GM12801 (cell line): ENCODE measurements around the gene MTMR10.

Experiments used
- TF ChIP-seq, protein P1 (sequence below): IDR thresholded peaks from one replicate; pipeline ENCODE4 v1.5.1; 2011; ENCODE audit warnings: control low read depth; ENCODE audit not compliant: insufficient read length; ENCODE audit errors: extremely low read depth

MTMR10 gene

GRCh38 chr15:30978328-30978727 lies 13.1 kb downstream of the MTMR10 start:
- TF ChIP-seq, protein P1, sequence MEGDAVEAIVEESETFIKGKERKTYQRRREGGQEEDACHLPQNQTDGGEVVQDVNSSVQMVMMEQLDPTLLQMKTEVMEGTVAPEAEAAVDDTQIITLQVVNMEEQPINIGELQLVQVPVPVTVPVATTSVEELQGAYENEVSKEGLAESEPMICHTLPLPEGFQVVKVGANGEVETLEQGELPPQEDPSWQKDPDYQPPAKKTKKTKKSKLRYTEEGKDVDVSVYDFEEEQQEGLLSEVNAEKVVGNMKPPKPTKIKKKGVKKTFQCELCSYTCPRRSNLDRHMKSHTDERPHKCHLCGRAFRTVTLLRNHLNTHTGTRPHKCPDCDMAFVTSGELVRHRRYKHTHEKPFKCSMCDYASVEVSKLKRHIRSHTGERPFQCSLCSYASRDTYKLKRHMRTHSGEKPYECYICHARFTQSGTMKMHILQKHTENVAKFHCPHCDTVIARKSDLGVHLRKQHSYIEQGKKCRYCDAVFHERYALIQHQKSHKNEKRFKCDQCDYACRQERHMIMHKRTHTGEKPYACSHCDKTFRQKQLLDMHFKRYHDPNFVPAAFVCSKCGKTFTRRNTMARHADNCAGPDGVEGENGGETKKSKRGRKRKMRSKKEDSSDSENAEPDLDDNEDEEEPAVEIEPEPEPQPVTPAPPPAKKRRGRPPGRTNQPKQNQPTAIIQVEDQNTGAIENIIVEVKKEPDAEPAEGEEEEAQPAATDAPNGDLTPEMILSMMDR: no peak

- TF ChIP-seq, protein P1: no peak
Measured at GRCh38 chr15:30974112-30974511, 17.3 kb downstream of the MTMR10 start.

GRCh38 chr15:30973379-30973778 lies 18.0 kb downstream of the MTMR10 start:
- TF ChIP-seq, protein P1: no peak

- TF ChIP-seq, protein P1: no peak
Measured at GRCh38 chr15:30969724-30970123, 21.7 kb downstream of the MTMR10 start.

DNA sequence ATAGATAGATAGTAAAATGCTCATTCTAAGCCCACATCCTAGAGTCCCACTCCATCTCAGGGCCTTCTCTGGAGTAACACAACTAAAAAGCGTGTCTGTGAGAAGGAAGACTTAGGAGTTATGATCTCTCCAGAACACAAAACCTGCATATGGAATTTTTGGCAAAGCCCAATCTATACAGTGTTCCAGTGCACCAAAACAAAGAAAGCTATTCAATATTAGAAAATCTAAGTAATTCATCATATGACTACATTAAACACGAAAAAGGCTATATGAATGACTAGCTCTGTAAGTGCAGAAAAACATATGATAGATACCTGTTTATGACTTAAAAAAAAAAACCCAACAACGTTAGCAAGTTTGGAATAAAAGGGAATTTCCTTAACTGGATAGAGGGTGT lies 27.7 kb downstream of the MTMR10 start:
- TF ChIP-seq, protein P1: no peak

DNA sequence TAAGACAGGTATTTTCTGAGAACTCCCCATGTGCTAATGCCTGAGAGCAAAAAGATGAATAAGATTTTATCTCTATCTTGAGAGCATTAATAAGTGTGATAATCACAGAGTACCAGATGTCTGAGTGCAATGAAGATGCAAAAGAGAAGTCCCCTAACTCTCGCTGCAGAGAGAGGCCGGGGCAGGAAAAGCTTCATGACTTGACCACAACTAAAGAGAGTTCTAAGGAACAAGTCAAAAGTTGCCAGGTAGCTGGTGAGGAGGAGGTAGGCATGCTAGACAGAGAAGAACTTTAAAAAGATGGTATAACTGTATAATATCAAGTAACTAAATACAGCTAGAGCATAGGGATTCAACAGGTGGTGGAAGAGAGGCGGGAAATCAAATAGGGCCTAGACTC lies 28.8 kb downstream of the MTMR10 start:
- TF ChIP-seq, protein P1: no peak

DNA sequence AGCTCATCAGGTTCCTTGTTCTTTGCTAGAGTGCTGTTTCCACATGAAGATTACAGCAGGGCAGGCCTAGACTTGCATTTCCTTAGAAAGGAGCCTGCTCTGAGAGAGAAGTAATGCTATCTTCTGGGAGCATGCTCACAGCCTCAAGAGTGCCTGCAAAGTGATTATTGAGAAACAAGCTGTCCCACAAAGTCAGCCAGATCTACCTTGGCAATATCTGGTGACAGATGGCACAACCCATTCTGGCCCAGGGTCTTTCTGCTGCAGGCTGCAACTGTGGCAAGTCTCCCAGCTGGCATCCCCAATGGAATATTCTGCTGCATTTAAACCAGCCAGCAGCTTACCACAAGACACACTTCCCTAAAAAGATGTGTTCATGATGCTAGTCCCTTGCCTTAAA lies 29.3 kb downstream of the MTMR10 start:
- TF ChIP-seq, protein P1: no peak

DNA sequence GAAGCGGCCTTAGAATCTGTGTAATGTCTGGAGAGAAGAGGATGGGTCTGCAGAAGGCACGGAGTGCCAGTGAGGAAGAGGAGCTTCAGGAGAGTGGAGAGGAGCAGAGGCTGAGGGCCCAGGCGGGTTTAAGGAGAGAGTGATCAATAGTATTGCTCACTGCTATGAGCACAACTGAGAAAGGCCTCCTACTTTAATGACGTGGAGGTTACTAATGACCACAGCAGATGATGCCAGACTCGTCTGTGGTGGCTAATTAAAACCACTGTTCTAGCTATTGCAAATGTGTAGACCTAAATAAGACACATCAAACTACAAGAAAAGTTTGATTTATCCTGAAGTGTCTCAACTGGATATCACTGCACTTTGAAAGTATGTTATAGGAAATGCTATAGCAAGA lies 33.2 kb downstream of the MTMR10 start:
- TF ChIP-seq, protein P1: no peak
